HFFc6 (cell line): Measurements from ENCODE around the gene GPN1. TPM values are rescaled to one million over a fixed set of nuclear protein-coding genes. Genes with fewer than 3 reads are reported as not detected.
A peak's percentile ranks its signal among the peaks of the same experiment; 100 is the strongest.

Source experiments
- DNase-seq: peaks from one replicate; pipeline ENCODE4 v3.0.0-alpha.2; 2018
- H3K27ac Mint-ChIP-seq: 2 replicates; pipeline ENCODE4 v1.8.0; 2020; ENCODE audit warnings: mild to moderate bottlenecking, mixed read lengths
- H3K27me3 Mint-ChIP-seq: 2 replicates; pipeline ENCODE4 v1.8.0; 2021; ENCODE audit warnings: mild to moderate bottlenecking, moderate library complexity, mixed read lengths; ENCODE audit not compliant: insufficient read depth
- H3K36me3 Mint-ChIP-seq: 2 replicates; pipeline ENCODE4 v1.8.0; 2021; ENCODE audit warnings: low read depth, mixed read lengths
- H3K4me1 Mint-ChIP-seq: 2 replicates; pipeline ENCODE4 v1.8.0; 2020; ENCODE audit warnings: low read depth, mixed read lengths
- H3K4me3 Mint-ChIP-seq: 2 replicates; pipeline ENCODE4 v1.8.0; 2020; ENCODE audit warnings: mild to moderate bottlenecking, moderate library complexity, mixed read lengths
- H3K9me3 Mint-ChIP-seq: 2 replicates; pipeline ENCODE4 v1.8.0; 2020; ENCODE audit warnings: mild to moderate bottlenecking, mixed read lengths
- CTCF ChIP-seq: fragments of 200-600 bp; sonication (generic); IDR thresholded peaks from 2 replicates; pipeline ENCODE4 v1.5.0; 2021; ENCODE audit warnings: antibody characterized with exemption, mild to moderate bottlenecking
- total RNA-seq, 6 experiments: library from RNA; stranded (reverse); fragmentation: NEBNext Ultra II Directional; extraction: Animal tissue kit (Norgen Biotek cat#: 25700); gene quantifications; 2 replicates in 1 of 6; 3 replicates in 5 of 6; pipeline ENCODE4 v1.2.3, GENCODE V29; 2021

The GPN1 gene
- total RNA-seq, 6 experiments from 2014 or later: 33.2 to 44.2 (median 39.8) TPM

GRCh38 chr2:27687232-27687631, 58.4 kb downstream of the GPN1 start:
- no peak for TF ChIP-seq CTCF
- Mint-ChIP-seq H3K36me3 (peaks cover 23% of the 10 kb centered on the region), H3K4me1 (peaks cover 17% of the 10 kb centered on the region), H3K9me3 (no peaks in the 10 kb centered on the region), H3K27me3 (peaks cover 2% of the 10 kb centered on the region; the same call in 1 of the 2 replicates), H3K27ac (no peak overlapping the region), H3K4me3 (no peak overlapping the region)
- no peak for DNase-seq

GRCh38 chr2:27689424-27689823, 60.6 kb downstream of the GPN1 start:
- peak overlapping the region; percentile 5; the same call in 1 of the 2 replicates for H3K27ac Mint-ChIP-seq
- DNase-seq: no peak
- no peak for TF ChIP-seq CTCF
- H3K27me3 Mint-ChIP-seq: no peaks in the 10 kb centered on the region
- H3K4me3 Mint-ChIP-seq: no peak overlapping the region
- H3K4me1 Mint-ChIP-seq: no peaks in the 10 kb centered on the region; the same call in 1 of the 2 replicates
- H3K36me3 Mint-ChIP-seq: peaks cover 12% of the 10 kb centered on the region
- H3K9me3 Mint-ChIP-seq: no peaks in the 10 kb centered on the region

- no peak for DNase-seq
- H3K27ac Mint-ChIP-seq: no peak overlapping the region
Observed at GRCh38 chr2:27690052-27690451, 61.2 kb downstream of the GPN1 start.

GRCh38 chr2:27697660-27698059, 68.8 kb downstream of the GPN1 start:
- Mint-ChIP-seq H3K4me3 (no peak overlapping the region), H3K9me3 (no peaks in the 10 kb centered on the region), H3K4me1 (0 out of 2 replicates have a peak, but pooled peaks cover 3% of the 10 kb centered on the region), H3K36me3 (peaks cover 6% of the 10 kb centered on the region; the same call in 1 of the 2 replicates), H3K27me3 (no peaks in the 10 kb centered on the region), H3K27ac (no peak overlapping the region)
- no peak for DNase-seq
- TF ChIP-seq CTCF: no peak

More at GRCh38 chr2:27690052-27690451, 61.2 kb downstream of the GPN1 start:
- Mint-ChIP-seq H3K9me3 (no peaks in the 10 kb centered on the region), H3K36me3 (peaks cover 5% of the 10 kb centered on the region), H3K4me3 (no peak overlapping the region), H3K4me1 (no peaks in the 10 kb centered on the region), H3K27me3 (no peaks in the 10 kb centered on the region)
- TF ChIP-seq CTCF: no peak

Other genes starting within 250 kb of the GPN1 start
- 10 to 100 TPM; 11.9 to 15.3 (median 12.8) TPM for gene ZNF513, start 248.3 kb upstream of the GPN1 start, total RNA-seq
- 10 to 100 TPM; 74.6 to 96.8 (median 87.8) TPM for gene PPM1G, start 219.5 kb upstream of the GPN1 start, total RNA-seq
- 100 to 1,000 TPM; 101 to 110 (median 108) TPM for gene NRBP1, start 200.4 kb upstream of the GPN1 start, total RNA-seq
- 1 to 10 TPM in 2 of 6 experiments, under 1 TPM in 4; 0.34 to 1.3 (median 0.65) TPM for gene KRTCAP3, start 186.7 kb upstream of the GPN1 start, total RNA-seq
- gene IFT172, start 139.3 kb upstream of the GPN1 start, total RNA-seq: 10 to 100 TPM in 5 of 6 experiments, 1 to 10 TPM in 1; 9.8 to 15.2 (median 13.2) TPM
- 1 to 10 TPM; 3.1 to 6.9 (median 5.4) TPM for gene FNDC4, start 133.8 kb upstream of the GPN1 start, total RNA-seq
- not detected for gene GCKR, start 132.2 kb upstream of the GPN1 start, total RNA-seq
- gene ZNF512, start 46.0 kb upstream of the GPN1 start, total RNA-seq: 10 to 100 TPM; 20.1 to 28.3 (median 26.7) TPM
- 1 to 10 TPM in 2 of 6 experiments, under 1 TPM in 4; 0.52 to 1.2 (median 0.97) TPM for gene CCDC121, start within 50 bp of the GPN1 start, total RNA-seq
- 10 to 100 TPM; 22.7 to 26.4 (median 24.2) TPM for gene SUPT7L, start 34.6 kb downstream of the GPN1 start, total RNA-seq
- gene SLC4A1AP, start 34.8 kb downstream of the GPN1 start, total RNA-seq: 10 to 100 TPM; 23.0 to 27.1 (median 24.5) TPM
- gene MRPL33, start 142.7 kb downstream of the GPN1 start, total RNA-seq: 100 to 1,000 TPM; 106 to 151 (median 128) TPM